Activated effector memory CD4-positive, alpha-beta T cell treated with Interleukin-2 at 50 U/mL for 16 hours (primary cell): ENCODE data around the gene ASAP3.

Experiments
- DNase-seq: peaks from one replicate; pipeline ENCODE4 v3.0.0-alpha.2; 2020

Gene ASAP3

DNA sequence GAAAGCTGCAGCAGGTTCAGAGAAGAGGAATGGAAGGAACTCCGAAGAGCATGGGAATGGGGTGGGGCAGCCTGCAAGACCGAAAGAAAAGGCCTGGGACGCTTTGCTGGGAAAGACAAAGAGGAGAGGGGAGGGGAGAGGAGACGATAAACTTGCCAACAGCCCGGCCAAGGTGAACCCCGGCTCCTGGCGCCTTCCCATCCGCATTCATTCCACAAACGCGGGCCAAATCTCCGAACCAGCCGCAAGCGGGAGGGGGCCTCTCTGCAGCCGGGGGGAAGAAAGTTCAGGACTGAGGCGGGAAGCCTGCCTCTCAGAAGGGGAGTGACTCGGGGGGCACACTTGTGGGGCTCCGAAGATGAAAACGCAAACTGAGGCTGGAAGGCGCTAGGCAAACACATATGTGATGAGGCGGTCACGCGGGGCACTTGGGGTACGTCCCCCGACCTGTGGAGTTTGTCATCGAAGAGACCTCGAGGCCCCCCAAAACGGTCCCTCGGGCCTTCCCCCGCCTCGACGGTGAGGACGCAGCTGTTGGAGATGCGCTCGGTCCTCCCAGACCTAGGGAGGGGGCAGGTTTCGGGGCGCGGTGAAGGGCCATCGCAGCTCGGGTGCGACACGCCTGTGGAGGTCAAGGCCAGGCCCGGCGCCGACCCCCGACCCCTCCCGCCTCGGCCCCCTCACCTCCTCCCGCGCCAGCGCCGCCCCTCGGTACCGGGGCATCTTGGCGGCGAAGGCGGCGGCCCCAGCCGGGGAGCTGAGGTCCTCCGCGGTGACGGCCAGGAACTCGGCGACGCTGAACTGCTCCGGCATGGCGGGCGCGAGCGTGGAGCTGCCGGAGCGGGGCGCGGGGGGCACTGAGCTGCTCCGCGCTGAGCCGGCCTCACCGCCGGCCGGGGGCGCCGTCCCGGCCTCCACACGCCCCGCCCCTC lies at the start of gene ASAP3:
ASAP3 (minus strand) TSS at position 859 of the 932 bp plus-strand sequence; CDS start at position 813, 46 bp downstream.
- DNase-seq: no peak

GRCh38 chr1:23533246-23534023 lies 49.5 kb upstream of the ASAP3 start:
- no peak for DNase-seq

DNA sequence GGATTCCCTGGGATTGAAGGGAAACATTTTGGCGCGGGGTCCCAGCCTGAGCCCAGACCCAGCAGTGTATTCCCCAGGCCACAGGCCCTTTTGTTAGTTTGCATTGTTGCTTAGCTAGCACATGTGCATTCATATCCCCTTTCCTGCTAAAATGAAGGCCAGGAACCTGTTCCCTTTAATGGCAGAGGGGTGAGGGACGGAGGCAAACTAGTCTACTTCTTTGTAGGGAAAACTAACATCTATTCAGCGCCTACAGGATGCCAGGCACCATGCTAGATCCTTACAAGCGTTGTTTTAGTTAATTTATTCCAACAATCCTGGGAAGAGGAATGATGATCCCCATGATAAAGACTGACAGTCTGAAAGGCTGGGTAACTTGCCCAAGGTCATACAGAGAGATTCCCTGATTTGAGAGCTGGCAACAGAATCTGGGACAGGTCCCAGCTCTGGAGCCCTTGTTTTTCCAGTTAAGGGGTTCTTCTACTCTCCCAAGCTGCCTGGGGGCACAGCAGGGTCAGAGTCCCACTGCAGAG lies 47.6 kb upstream of the ASAP3 start:
- no peak for DNase-seq

GRCh38 chr1:23530747-23531561 lies 47.0 kb upstream of the ASAP3 start, which contains the start of gene E2F2:
E2F2 (minus strand) TSS chr1:23531233; CDS start chr1:23530793, 440 bp downstream.
- peak; percentile 81 for DNase-seq

- no peak for DNase-seq
These were observed 46.2 kb upstream of the ASAP3 start for GRCh38 chr1:23530087-23530746.

DNA sequence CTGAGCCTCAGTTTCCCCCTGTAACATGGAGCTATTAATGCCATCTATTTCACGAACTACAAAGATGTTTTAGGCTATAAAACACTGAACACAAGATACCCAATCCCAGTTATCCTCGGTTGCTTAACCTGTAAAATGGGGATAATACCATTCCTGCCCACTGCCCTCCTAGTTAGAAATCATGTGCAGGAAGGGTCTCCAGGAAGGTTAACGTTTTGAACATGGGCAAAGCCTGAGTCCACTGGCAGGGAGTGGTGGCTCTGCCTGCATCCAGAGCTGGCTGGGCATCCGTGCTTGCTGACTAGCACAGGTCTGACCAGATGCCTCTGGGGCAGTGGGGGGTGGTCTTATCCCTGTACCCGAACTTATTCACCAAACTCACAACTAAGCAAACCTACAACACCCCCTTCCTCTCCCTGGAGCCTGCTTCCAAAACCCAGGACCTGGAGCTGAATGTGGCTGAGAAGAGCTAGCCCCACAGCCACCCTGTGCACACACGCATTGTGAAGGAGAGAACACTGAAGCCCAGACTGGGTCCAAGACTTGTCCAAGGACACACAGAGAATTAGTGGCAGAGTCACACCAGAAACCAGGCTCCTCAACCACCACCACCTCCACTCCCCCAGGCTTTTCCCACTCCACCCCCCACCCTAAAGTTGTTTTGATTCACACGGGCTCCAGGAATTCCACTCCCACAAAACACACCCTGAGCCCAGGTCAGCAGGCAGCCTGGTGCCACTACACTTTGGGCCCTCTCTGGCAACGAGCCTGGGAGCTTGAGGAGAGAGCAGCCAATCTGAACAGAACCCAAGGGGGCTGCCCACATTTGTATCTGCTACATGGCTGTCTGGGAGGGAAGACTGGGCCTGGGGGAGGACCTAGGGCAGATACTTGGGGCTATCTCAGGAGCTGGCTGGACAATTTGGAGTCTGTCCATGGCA lies 45.4 kb upstream of the ASAP3 start:
- no peak for DNase-seq

DNA sequence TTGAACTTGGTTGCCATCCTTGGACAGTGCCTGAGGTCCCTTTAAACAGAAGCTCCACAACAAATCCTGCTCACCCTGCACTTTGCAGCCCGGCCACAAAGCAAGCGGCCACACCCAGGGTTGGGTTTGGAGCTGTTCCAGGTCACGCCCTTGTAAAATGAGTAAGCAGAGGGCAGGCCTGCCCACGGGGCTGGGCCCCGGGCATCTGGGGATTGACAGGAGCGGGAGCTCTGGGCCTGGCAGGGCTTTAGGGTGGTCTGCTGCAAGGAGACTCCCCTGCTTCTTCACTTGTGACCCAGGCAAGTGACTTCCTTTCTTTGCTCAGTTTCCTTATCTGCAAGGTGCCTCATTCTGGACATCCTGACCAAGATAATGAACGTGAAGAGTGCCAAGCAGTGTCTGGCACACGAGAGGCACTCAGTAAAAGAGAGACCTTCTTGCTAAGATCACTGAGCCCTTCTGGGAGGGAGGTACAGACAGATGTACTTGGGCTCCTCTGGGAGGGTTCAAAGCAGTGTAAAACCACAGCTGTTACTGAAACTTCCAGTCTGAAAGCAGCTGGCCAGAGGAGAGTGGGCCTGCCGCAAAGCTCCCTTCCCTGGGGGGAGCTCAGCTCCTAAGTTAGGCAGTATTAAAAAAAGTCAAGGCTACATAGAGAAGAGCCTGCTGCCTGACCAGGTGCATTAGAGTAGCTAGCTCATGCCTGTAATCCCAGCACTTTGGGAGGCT lies 44.4 kb upstream of the ASAP3 start:
- peak; percentile 93 for DNase-seq

DNA sequence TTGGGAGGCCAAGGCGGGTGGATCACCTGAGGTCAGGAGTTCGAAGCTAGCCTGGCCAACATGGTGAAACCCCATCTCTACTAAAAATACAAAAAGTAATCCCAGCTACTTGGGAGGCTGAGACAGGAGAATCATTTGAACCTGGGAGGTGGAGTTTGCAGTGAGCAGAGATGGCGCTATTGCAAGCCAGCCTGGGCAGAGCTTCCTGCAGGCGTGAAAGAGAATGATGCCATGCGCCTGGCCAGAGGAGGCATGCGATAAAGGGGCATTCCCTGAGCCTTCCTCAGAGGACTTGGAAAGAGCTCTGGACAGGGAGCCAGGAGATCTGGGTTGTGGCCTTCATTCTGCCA lies 43.9 kb upstream of the ASAP3 start:
- DNase-seq: no peak

DNA sequence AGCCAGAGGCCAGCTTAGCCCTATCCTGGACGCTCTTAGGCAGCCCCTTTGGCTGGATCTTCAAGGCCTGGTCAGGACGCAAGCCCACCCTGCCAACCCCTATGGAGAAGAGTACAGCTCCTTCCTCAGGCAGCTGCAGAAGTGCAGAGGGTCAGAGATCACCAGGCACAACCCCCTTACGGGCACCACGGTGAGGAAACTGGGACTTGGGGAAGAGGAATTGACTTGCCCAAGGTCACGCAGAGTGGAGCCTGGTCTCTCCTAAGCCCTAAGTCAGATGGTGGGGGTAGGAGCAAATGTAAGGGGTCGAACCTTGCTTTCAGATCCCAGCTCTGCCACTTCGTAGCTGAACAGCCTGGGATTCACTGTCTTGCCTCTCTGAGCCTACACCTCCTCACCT lies 43.4 kb upstream of the ASAP3 start:
- no peak for DNase-seq

GRCh38 chr1:23526329-23527041 lies 42.5 kb upstream of the ASAP3 start:
- no peak for DNase-seq

DNA sequence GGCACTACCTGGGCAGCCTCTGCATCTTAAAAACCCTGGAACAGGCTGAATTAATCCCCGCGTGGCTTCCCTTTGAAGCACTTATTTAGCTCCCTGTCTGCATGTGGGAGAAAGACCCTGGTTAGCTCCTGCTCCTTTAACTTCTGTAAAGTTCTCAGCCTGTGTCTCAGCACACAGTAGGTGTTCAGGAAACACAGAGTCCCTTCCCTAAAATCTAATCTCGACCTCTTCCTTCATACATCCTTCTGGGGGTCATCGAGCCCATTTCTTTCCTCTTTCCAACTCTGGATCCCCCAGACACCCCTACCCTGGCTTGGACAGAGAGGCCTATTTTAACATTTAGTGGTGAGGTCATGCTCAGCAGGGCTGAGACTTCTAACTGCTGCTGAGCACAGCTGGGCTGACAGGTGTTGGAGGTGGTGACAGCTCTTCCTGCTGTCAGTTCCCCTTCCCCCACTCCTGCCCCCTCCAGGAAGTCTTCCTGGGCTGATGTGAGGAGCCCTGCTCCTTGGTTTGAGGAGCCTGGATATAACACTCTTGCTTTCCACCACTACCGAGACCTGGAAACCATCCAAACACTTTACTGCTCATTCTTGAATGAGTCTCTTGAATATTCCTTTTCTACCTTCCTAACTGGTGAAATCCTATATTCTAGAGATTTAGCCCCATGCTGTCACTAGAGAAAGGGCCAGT lies 41.7 kb upstream of the ASAP3 start:
- peak; percentile 19 for DNase-seq

DNA sequence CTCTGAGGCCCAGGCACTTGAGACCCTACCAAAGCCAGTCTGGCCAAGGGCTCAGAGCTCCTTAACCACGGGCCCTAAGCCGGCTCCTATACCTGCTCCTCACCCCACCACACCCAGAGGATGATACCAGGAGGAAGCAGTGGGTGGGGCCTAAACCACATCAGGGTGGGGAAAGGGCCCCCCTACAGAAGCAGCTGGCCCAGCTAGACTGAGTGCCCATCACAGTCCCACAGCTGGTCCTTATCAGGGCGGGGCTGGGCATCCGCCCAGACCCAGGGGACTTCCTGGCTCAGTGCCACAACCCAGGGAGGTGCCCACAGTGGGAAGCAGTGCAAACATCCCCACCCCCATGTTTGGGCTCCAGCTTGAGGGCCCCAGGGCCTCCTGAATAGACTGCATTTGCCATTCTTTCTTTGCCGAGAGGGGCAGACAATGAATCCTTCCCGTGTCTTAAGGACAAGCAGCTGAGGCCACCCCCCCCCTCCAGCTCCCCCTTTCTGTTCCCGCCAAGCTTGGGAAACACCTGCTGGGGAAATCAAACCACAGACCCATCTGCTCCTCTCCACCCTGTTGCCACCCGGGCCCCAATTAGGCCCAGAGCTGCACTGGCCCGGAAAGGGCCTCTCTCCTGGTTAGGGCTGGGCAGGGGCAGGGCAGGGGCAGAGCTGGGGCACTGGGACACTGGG lies 40.9 kb upstream of the ASAP3 start:
- peak; percentile 43 for DNase-seq

- no peak for DNase-seq
These were observed 40.2 kb upstream of the ASAP3 start for GRCh38 chr1:23524163-23524562.

GRCh38 chr1:23522244-23522982 lies 38.4 kb upstream of the ASAP3 start:
- no peak for DNase-seq

DNA sequence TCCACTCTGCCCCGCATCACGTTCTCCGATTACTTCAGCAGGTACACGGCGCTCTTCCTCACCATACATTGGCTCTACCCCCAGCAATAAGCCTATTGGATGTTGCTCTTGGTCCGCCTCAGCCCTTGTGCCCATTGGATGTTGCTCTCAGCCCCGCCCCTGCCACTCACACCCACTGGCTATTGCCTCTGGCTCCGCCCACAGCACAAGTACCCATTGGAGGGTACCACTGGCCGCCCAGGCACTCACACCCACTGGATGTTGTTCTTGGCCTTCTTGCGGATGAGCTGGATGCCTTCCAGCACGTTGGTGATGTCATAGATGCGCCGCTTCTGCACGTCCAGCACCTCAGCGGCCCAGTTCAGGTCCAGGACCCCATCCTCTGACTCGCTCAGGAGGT lies 37.6 kb upstream of the ASAP3 start:
- DNase-seq: no peak

DNA sequence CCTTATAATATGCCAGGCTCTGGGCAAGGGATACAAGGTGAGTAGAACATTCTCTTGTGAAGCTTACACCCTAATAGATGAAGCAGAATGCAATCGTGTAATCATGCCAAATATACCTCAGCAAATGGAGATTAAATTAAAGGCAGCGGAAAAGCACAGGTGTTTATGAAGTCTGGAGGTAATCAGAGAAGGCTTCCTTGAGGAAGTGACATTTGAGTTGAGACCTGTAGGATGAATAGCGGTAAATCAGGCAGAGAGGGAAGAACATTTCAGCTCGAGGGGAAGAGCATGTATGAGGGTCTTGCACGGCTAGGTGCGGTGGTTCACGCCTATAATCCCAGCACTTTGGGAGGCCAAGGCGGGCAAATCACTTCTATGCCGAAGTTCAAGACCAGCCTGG lies 33.6 kb upstream of the ASAP3 start:
- DNase-seq: no peak

DNA sequence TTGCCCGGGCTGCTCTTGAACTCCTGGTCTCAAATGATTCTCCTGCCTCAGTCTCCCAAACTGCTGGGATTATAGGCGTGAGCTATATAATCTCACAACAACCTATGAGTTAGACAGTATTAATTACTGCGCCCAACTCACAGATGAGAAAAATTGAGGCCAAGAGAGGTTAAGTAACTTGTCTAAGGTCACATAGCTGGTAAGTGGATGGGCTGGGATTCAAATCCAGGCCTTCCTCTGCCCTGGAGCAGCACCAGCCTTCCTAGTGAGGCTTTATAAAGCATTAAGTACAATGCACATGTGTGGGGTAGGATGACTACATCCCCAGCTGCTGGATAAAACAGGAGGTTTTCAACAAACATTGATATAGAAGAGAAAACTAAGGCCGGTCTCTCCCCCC lies 31.9 kb upstream of the ASAP3 start:
- DNase-seq: no peak
